H1 (cell line): ENCODE results near the gene CDC42EP2. TPM values are rescaled to one million over a fixed set of nuclear protein-coding genes. Genes with fewer than 3 reads are reported as not detected.

ENCODE experiments used
- CTCF ChIA-PET: fragments of 300-600 bp; sonication (Branson Sonifier 250); formaldehyde crosslinking; loops from one replicate; lab custom pipeline; 2021; ENCODE audit not compliant: partially characterized antibody; lab: Charles Lee
- POLR2A ChIA-PET: fragments of 300-600 bp; sonication (Branson Sonifier 250); formaldehyde crosslinking; loops from one replicate; lab custom pipeline; 2021; ENCODE audit warnings: inconsistent platforms; ENCODE audit not compliant: partially characterized antibody; lab: Charles Lee
- DNase-seq, 2 experiments: peaks; one replicate each; pipeline versions ENCODE4 v3.0.0 to v3.0.0-alpha.2; 2010 to 2022; ENCODE audit warnings: low spot score in 2 of 2, low read depth in 1 of 2, mixed read lengths in 1 of 2
- FAIRE-seq: peaks from 2 replicates; lab custom pipeline; 2011; peaks lifted over from hg19 to GRCh38; lab: Jason Lieb, UNC
- H2AFZ ChIP-seq: 2 replicates; pipeline ENCODE4 v1.8.1; 2012; ENCODE audit warnings: low read length, inconsistent platforms
- H2AK5ac ChIP-seq: 2 replicates; pipeline ENCODE4 v1.6.1; 2013; ENCODE audit warnings: low read depth, low read length
- H2BK120ac ChIP-seq: replicated peaks from 2 replicates; pipeline ENCODE3; 2013; ENCODE audit warnings: low read depth, low read length, inconsistent platforms
- H2BK12ac ChIP-seq: 2 replicates; pipeline ENCODE4 v1.6.1; 2013; ENCODE audit warnings: low read depth, low read length
- H2BK15ac ChIP-seq: 2 replicates; pipeline ENCODE4 v1.6.1; 2013; ENCODE audit warnings: low read length
- H2BK20ac ChIP-seq: 2 replicates; pipeline ENCODE4 v1.6.1; 2013; ENCODE audit warnings: low read length
- H2BK5ac ChIP-seq: 2 replicates; pipeline ENCODE4 v1.6.1; 2013; ENCODE audit warnings: low read depth, low read length
- H3K14ac ChIP-seq: 2 replicates; pipeline ENCODE4 v1.6.1; 2013; ENCODE audit warnings: inconsistent platforms; ENCODE audit not compliant: insufficient read length
- H3K18ac ChIP-seq: 2 replicates; pipeline ENCODE4 v1.6.1; 2013; ENCODE audit warnings: low read length; ENCODE audit errors: extremely low read depth
- H3K23ac ChIP-seq: 2 replicates; pipeline ENCODE4 v1.6.1; 2013; ENCODE audit warnings: inconsistent platforms; ENCODE audit not compliant: insufficient read length
- H3K23me2 ChIP-seq: 2 replicates; pipeline ENCODE4 v1.6.1; 2013; ENCODE audit warnings: low read depth, low read length
- H3K27ac ChIP-seq: 2 replicates; pipeline ENCODE4 v1.6.1; 2011; ENCODE audit warnings: low read depth, low read length, inconsistent platforms
- H3K27me3 ChIP-seq, 4 experiments: replicated peaks in 1 of 4; 1 replicate in 1 of 4; 2 replicates in 3 of 4; pipeline versions ENCODE4 v1.6.1 to v1.8.1; 2011 to 2013; ENCODE audit warnings: low read length in 3 of 4, mild to moderate bottlenecking in 3 of 4, inconsistent platforms in 2 of 4, mixed read lengths in 2 of 4, moderate library complexity in 1 of 4; ENCODE audit not compliant: control insufficient read depth in 3 of 4, insufficient read depth in 3 of 4; ENCODE audit errors: extremely low read depth in 1 of 4
- H3K36me3 ChIP-seq, 4 experiments: 2 replicates each; pipeline versions ENCODE4 v1.6.1 to v1.8.1; 2011 to 2013; ENCODE audit warnings: mild to moderate bottlenecking in 4 of 4, low read length in 3 of 4, moderate library complexity in 2 of 4, control low read depth in 1 of 4, inconsistent platforms in 1 of 4; ENCODE audit not compliant: insufficient read depth in 4 of 4, control insufficient read depth in 2 of 4
- H3K4ac ChIP-seq: replicated peaks from 2 replicates; pipeline ENCODE3; 2013; ENCODE audit warnings: low read length, low read depth, mixed read lengths, inconsistent platforms; ENCODE audit not compliant: insufficient read length
- H3K4me1 ChIP-seq, 4 experiments: replicated peaks in 1 of 4; 1 replicate in 1 of 4; 2 replicates in 3 of 4; pipeline versions ENCODE4 v1.6.1 to v1.8.1; 2011 to 2013; ENCODE audit warnings: low read length in 3 of 4, inconsistent platforms in 2 of 4, mixed read lengths in 1 of 4; ENCODE audit not compliant: insufficient read depth in 4 of 4, control insufficient read depth in 3 of 4
- H3K4me2 ChIP-seq, 2 experiments: 2 replicates each; pipeline versions ENCODE4 v1.6.1 to v1.8.1; 2011 to 2013; ENCODE audit warnings: low read depth in 2 of 2, low read length in 2 of 2, control low read depth in 1 of 2, inconsistent platforms in 1 of 2, mild to moderate bottlenecking in 1 of 2; ENCODE audit not compliant: insufficient read depth in 1 of 2
- H3K4me3 ChIP-seq, 4 experiments: fragments of 200-600, 300-600 bp in 1 of 4; sonication (generic), shearing (Covaris generic), sonication (Bioruptor Twin) in 1 of 4; 2 replicates each; pipeline versions ENCODE4 v1.5.1 to v1.8.1; 2011 to 2016; ENCODE audit warnings: low read length in 4 of 4, low read depth in 3 of 4, control low read depth in 2 of 4, inconsistent platforms in 2 of 4, mild to moderate bottlenecking in 2 of 4, mixed read lengths in 1 of 4, moderate library complexity in 1 of 4; ENCODE audit not compliant: insufficient read depth in 2 of 4; ENCODE audit errors: extremely low read depth in 1 of 4
- H3K56ac ChIP-seq: replicated peaks from 2 replicates; pipeline ENCODE3; 2013; ENCODE audit warnings: low read depth, mild to moderate bottlenecking, mixed read lengths, low read length, inconsistent platforms; ENCODE audit not compliant: insufficient read length
- H3K79me1 ChIP-seq: 2 replicates; pipeline ENCODE4 v1.6.1; 2013; ENCODE audit warnings: low read depth, low read length, control low read depth
- H3K79me2 ChIP-seq, 2 experiments: 2 replicates each; pipeline versions ENCODE4 v1.6.1 to v1.8.1; 2012 to 2013; ENCODE audit warnings: low read length in 2 of 2, mild to moderate bottlenecking in 2 of 2, inconsistent platforms in 1 of 2; ENCODE audit not compliant: insufficient read depth in 2 of 2, control insufficient read depth in 1 of 2
- H3K9ac ChIP-seq, 4 experiments: replicated peaks in 1 of 4; 1 replicate in 1 of 4; 2 replicates in 3 of 4; pipeline versions ENCODE4 v1.6.1 to v1.8.1; 2011 to 2013; ENCODE audit warnings: low read depth in 3 of 4, low read length in 3 of 4, control low read depth in 2 of 4, mild to moderate bottlenecking in 2 of 4, moderate library complexity in 2 of 4, inconsistent platforms in 1 of 4; ENCODE audit errors: extremely low read depth in 1 of 4
- H3K9me3 ChIP-seq, 2 experiments: 2 replicates each; pipeline versions ENCODE4 v1.6.1 to v1.8.1; 2012 to 2013; ENCODE audit warnings: mild to moderate bottlenecking in 2 of 2, moderate library complexity in 2 of 2, control low read depth in 1 of 2, inconsistent platforms in 1 of 2, low read depth in 1 of 2, low read length in 1 of 2, mixed read lengths in 1 of 2; ENCODE audit not compliant: insufficient read depth in 2 of 2
- H4K20me1 ChIP-seq, 2 experiments: replicated peaks in 1 of 2; 2 replicates each; pipeline versions ENCODE3 to v1.8.1; 2011 to 2013; ENCODE audit warnings: inconsistent platforms in 2 of 2, low read length in 2 of 2, mild to moderate bottlenecking in 1 of 2; ENCODE audit not compliant: insufficient read depth in 2 of 2, control insufficient read depth in 1 of 2
- H4K5ac ChIP-seq: 2 replicates; pipeline ENCODE4 v1.6.1; 2013; ENCODE audit warnings: low read length, low read depth, mixed read lengths, inconsistent platforms; ENCODE audit not compliant: insufficient read length
- H4K8ac ChIP-seq: 2 replicates; pipeline ENCODE4 v1.8.0; 2013; ENCODE audit warnings: mild to moderate bottlenecking, moderate library complexity, low read length, inconsistent platforms; ENCODE audit not compliant: insufficient read depth; ENCODE audit errors: extremely low read depth
- H4K91ac ChIP-seq: replicated peaks from 2 replicates; pipeline ENCODE3; 2013; ENCODE audit warnings: low read length, mixed read lengths, inconsistent platforms; ENCODE audit not compliant: insufficient read length
- CREB1 ChIP-seq: IDR thresholded peaks from 2 replicates; pipeline ENCODE4 v1.6.1; 2012; ENCODE audit warnings: inconsistent platforms
- EZH2 ChIP-seq: fragments of 200-600 bp; sonication (generic); IDR thresholded peaks from 2 replicates; pipeline ENCODE4 v1.7.1; 2012; ENCODE audit warnings: low read depth, mild to moderate bottlenecking, moderate library complexity, low read length, inconsistent platforms; ENCODE audit not compliant: severe bottlenecking
- TAF1 ChIP-seq: IDR thresholded peaks from 2 replicates; pipeline ENCODE4 v1.6.1; 2011; ENCODE audit warnings: mild to moderate bottlenecking, low read depth, low read length
- WGBS, 2 experiments: shearing (Covaris generic) in 1 of 2; methylation state at CpG; one replicate each; pipeline versions ENCODE4 v1.1.6 to v1.1.7; 2013 to 2015; ENCODE audit warnings: low lambda C conversion rate in 2 of 2, mixed read lengths in 2 of 2, inconsistent platforms in 1 of 2, low coverage in 1 of 2, missing lambda C conversion rate in 1 of 2; ENCODE audit not compliant: insufficient replicate concordance in 2 of 2, insufficient coverage in 1 of 2, insufficient read length in 1 of 2; ENCODE audit errors: extremely low coverage in 1 of 2, missing lambda C conversion rate in 1 of 2; 5-methylcytosine and 5-hydroxymethylcytosine counted together
- long read RNA-seq, 2 experiments: library from RNA in 1 of 2; library from capped mRNA in 1 of 2; stranded (forward); transcript quantifications; one replicate each; pipeline ENCODE4 v2.0.0, GENCODE V29; 2021; ENCODE audit warnings: inconsistent platforms in 1 of 2
- polyA minus RNA-seq, 3 experiments: library from RNA; depleted of rRNA, polyadenylated mRNA; stranded (reverse); fragments of >200 nt; gene quantifications; 1 replicate in 2 of 3; 2 replicates in 1 of 3; pipeline ENCODE4 v1.2.3, GENCODE V29; 2011
- polyA plus RNA-seq, 7 experiments: library from polyadenylated mRNA; depleted of rRNA in 3 of 7; stranded (reverse) in 5 of 7; unstranded in 2 of 7; fragments of >200 nt in 5 of 7; fragments of 200-250 nt in 2 of 7; gene quantifications; 1 replicate in 5 of 7; 2 replicates in 1 of 7; 4 replicates in 1 of 7; pipeline versions ENCODE4 v1.2.1 to v1.2.3, GENCODE V29; 2011 to 2013; ENCODE audit warnings: missing spikeins in 2 of 7, mixed read lengths in 2 of 7
- total RNA-seq: library from RNA; stranded (reverse); fragmentation: NEBNext Ultra II Directional; extraction: Animal tissue kit (Norgen Biotek cat#: 25700); gene quantifications from 2 replicates; pipeline ENCODE4 v1.2.1, GENCODE V29; 2021
- TF ChIP-seq, protein P1 (sequence below), 3 experiments: IDR thresholded peaks; 1 replicate in 2 of 3; 2 replicates in 1 of 3; pipeline versions ENCODE4 v1.5.1 to v1.6.1; 2011; ENCODE audit warnings: low read length in 3 of 3, mild to moderate bottlenecking in 3 of 3, inconsistent platforms in 2 of 3, low read depth in 1 of 3, moderate library complexity in 1 of 3; ENCODE audit not compliant: insufficient read depth in 1 of 3; ENCODE audit errors: control extremely low read depth in 1 of 3

The CDC42EP2 gene, protein sequence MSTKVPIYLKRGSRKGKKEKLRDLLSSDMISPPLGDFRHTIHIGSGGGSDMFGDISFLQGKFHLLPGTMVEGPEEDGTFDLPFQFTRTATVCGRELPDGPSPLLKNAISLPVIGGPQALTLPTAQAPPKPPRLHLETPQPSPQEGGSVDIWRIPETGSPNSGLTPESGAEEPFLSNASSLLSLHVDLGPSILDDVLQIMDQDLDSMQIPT
- total RNA-seq (11.7 and 11.8 TPM in 2 replicates), polyA plus RNA-seq (2011; rRNA removed) (13.3 and 19.4 TPM in 2 replicates), polyA minus RNA-seq (2011; rRNA and poly(A)+ RNA removed) (5.2 and 18.4 TPM in 2 replicates)
- 4.6 TPM for polyA plus RNA-seq (2011; cell fraction: cytosol; rRNA removed)
- polyA plus RNA-seq (2011; cell fraction: nucleus; rRNA removed): 14.3 TPM
- polyA plus RNA-seq (2012, experiment 1 of 2): 10.0 to 13.0 TPM (median 12.5 TPM) in 4 replicates
- polyA plus RNA-seq (2012, experiment 2 of 2): 11.2 TPM
- 11.6 TPM for polyA plus RNA-seq (2013, experiment 1 of 2)
- 13.0 TPM for polyA plus RNA-seq (2013, experiment 2 of 2)
- polyA minus RNA-seq (2011; cell fraction: cytosol; rRNA and poly(A)+ RNA removed): 5.3 TPM
- 21.8 TPM for polyA minus RNA-seq (2011; cell fraction: nucleus; rRNA and poly(A)+ RNA removed)
- long read RNA-seq, experiment 1, transcript CDC42EP2-201 (2 exons, 2,023 nt): major isoform, 10 of 15 reads
- long read RNA-seq, experiment 1, partial matches to known transcripts: 0 of 15 reads
- long read RNA-seq, experiment 1, other reads (novel, unspliced or antisense): 5 of 15 reads
- long read RNA-seq, experiment 2, transcript CDC42EP2-201 (2 exons, 2,023 nt): major isoform, 17 of 18 reads
- long read RNA-seq, experiment 2, partial matches to known transcripts: 0 of 18 reads
- long read RNA-seq, experiment 2, other reads (novel, unspliced or antisense): 1 of 18 reads

DNA sequence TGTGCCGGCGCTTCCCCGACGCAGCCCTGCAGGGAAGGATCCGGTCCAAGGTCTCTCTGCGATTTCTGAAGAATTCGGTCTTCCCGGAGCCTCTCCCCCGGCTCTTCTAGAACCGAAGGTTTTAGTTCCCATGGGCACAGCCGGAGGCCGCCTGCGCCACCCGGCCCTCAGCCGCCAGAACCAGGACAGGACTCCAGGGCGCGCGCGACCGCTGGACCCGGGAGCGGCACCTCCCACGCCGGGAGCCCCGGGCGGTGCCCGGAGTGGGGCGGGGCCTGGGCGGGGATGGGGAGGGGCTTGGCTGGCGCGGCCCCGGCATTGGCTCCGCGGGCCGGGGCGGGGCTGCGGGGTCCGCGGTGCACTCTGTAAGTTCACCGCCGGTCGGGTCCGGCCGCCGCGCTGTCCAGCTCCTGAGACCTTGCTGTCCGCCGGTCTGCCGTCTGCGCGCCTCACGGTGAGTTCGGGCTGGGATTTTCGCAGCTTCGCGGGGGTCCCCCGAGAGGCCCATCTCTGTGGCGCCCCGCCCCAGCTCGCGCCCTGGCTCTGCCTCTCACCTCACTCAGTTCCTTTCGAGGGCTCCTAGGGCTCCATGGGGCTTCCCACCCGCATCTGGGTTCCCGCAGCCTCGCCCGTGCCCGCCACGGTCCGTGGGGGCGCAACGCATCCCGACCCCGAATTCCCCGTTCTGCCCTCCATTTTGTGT lies at the start of gene CDC42EP2:
Gene CDC42EP2, plus strand, starts transcription at position 366 of the 703 bp plus-strand sequence. CDS start 6,033 bp downstream, outside the sequence.
- Histone ChIP-seq H2BK5ac (peak within 1 kb of the TSS; percentile 35; the same call in 1 of the 2 replicates), H3K4me3 (peak within 1 kb of the TSS; percentile 34 to 84 (median 68)), H4K5ac (no peak within 1 kb of the TSS), H4K91ac (no peak within 1 kb of the TSS), H2AFZ (no peak within 1 kb of the TSS), H3K18ac (peak within 1 kb of the TSS; percentile 48), H3K56ac (peak within 1 kb of the TSS; percentile 25), H4K20me1 (peaks cover under 1 to 13% of the 10 kb centered on the region in 2 experiments), H3K27me3 (peaks cover 0 to 15% (median 10%) of the 10 kb centered on the region in 4 experiments; a peak in 5 of 7 replicates), H2AK5ac (no peak within 1 kb of the TSS), H3K23me2 (peaks cover 7% of the 10 kb centered on the region; the same call in 1 of the 2 replicates), H2BK15ac (0 out of 2 replicates have a peak within 1 kb of the TSS, but pooled peaks have one; percentile 65), H3K27ac (no peak within 1 kb of the TSS; the same call in 1 of the 2 replicates), H3K4ac (no peak within 1 kb of the TSS), H3K9ac (peak within 1 kb of the TSS in 3 of 4 experiments; percentile 41 to 65 (median 60); a peak in 5 of 7 replicates), H2BK20ac (no peak within 1 kb of the TSS), H3K79me2 (peaks cover 0 to 15% of the 10 kb centered on the region in 2 experiments; a peak in 2 of 4 replicates), H3K4me2 (peak within 1 kb of the TSS; percentile 78 to 79), H3K23ac (no peak within 1 kb of the TSS), H3K36me3 (no peaks in the 10 kb centered on the region), H3K79me1 (peaks cover 2% of the 10 kb centered on the region; the same call in 1 of the 2 replicates), H3K14ac (no peak within 1 kb of the TSS), H2BK120ac (no peak within 1 kb of the TSS), H3K9me3 (no peaks in the 10 kb centered on the region), H2BK12ac (peak within 1 kb of the TSS; percentile 50; the same call in 1 of the 2 replicates), H4K8ac (peak within 1 kb of the TSS; percentile 45; the same call in 1 of the 2 replicates), H3K4me1 (peaks cover 0 to 15% (median 11%) of the 10 kb centered on the region in 4 experiments; a peak in 6 of 7 replicates)
- no peak for FAIRE-seq
- DNase-seq: peak in 1 of 2 experiments; percentile 87
- ChIA-PET POLR2A (interaction anchor here (0.5 to 14.1 kb wide), 18 partner anchors 12 to 1504 kb away, joined by 3 to 208 read pairs (median 3); partner anchors contain the start of genes DPF2, FAU, MRPL49 and POLA2), CTCF (interaction anchor here (0.6 to 52.8 kb wide), 23 partner anchors 17 to 466 kb away, joined by 3 to 1179 read pairs (median 4); partner anchors contain the start of gene DPF2)
- 3% methylated on average over 18 of the region's 74 CpGs; no CpG with 5 or more reads in 1 of the 2 experiments for WGBS, 2 experiments
- TF ChIP-seq CREB1 (no peak), TAF1 (peak; percentile 57), EZH2 (no peak)
- TF ChIP-seq, protein P1, sequence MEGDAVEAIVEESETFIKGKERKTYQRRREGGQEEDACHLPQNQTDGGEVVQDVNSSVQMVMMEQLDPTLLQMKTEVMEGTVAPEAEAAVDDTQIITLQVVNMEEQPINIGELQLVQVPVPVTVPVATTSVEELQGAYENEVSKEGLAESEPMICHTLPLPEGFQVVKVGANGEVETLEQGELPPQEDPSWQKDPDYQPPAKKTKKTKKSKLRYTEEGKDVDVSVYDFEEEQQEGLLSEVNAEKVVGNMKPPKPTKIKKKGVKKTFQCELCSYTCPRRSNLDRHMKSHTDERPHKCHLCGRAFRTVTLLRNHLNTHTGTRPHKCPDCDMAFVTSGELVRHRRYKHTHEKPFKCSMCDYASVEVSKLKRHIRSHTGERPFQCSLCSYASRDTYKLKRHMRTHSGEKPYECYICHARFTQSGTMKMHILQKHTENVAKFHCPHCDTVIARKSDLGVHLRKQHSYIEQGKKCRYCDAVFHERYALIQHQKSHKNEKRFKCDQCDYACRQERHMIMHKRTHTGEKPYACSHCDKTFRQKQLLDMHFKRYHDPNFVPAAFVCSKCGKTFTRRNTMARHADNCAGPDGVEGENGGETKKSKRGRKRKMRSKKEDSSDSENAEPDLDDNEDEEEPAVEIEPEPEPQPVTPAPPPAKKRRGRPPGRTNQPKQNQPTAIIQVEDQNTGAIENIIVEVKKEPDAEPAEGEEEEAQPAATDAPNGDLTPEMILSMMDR (IDR thresholded peaks at IDR 0.05; ENCODE audit: control extremely low read depth in 1 of 3, insufficient read depth in 1 of 3, low read depth in 1 of 3, low read length in 3 of 3): 0 out of 4 replicates have a peak, but pooled peaks of 1 of the 3 experiments have one; percentile 1
